NT2/D1 (cell line): Measurements from ENCODE around the gene POLE.

Experiments used
- YY1 ChIP-seq: IDR thresholded peaks from 2 replicates; pipeline ENCODE4 v1.6.1; 2011; ENCODE audit not compliant: insufficient read length, insufficient read depth
- ZNF274 ChIP-seq: IDR thresholded peaks from 2 replicates; pipeline ENCODE4 v1.6.1; 2011; ENCODE audit warnings: mild to moderate bottlenecking, low read depth, low read length

DNA sequence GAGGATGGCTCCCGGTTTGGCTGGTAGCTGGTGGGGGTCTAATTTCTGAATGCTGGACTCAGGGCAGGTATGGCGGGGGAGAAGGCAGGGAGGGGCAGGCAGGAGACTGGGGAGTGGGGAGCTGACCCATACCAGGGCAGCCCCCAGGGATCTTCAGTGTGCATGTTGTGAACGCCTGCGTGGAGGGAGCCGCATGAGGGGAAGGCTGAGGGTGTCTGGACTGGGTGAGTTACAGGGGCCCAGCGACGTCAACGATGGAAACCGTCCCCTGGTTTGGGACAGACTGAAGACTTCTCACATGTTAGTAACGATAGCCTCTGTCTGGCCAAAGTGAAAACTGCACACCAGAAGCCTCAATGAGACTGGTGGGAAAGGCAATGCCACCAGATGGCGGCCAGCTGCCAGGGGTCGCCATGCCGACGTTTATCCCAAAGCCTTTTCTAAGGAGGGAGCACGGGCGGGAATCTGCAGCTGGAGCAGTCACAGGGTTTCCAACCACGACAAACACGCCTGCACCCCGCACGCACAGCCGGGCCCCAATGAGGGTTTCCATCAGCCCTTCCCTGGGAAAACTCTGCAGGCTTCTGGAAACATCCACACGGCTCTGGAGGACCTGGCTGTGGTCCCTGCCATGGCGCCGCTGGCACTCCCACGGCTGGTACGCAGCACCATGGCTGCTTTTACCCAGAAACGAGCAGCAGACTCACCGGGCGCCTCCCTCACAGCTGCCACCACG is 37.5 kb upstream of the POLE start:
- TF ChIP-seq YY1 (no peak), ZNF274 (no peak)
